ENCODE data around the gene GRID1. TPM values are rescaled to one million over a fixed set of nuclear protein-coding genes. Genes with fewer than 3 reads are reported as not detected.

GRID1 gene
- total RNA-seq, 1 donor from 2014 or later = not detected

GRCh38 chr10:86090807-86091206 is 275.8 kb downstream of the GRID1 start:
- Mint-ChIP-seq H3K27me3 (peaks cover 23% of the 10 kb centered on the region), H3K27ac (no peak overlapping the region), H3K36me3 (ENCODE audit: low read depth) (no peaks in the 10 kb centered on the region), H3K4me1 (no peaks in the 10 kb centered on the region), H3K4me3 (no peak overlapping the region), H3K9me3 (no peaks in the 10 kb centered on the region)
- ATAC-seq (ENCODE audit: low read depth) (no peak), DNase-seq (no peak)
- TF ChIP-seq CTCF (IDR thresholded peaks at IDR 0.05) = no peak
- intact Hi-C loops (cut with micrococcal nuclease) = no loop called here
- ChIA-PET CTCF (no interaction called here), POLR2A (no interaction called here)

GRCh38 chr10:86087716-86088115 is 278.9 kb downstream of the GRID1 start:
- Mint-ChIP-seq H3K9me3 (no peaks in the 10 kb centered on the region), H3K4me1 (no peaks in the 10 kb centered on the region), H3K27ac (no peak overlapping the region), H3K4me3 (no peak overlapping the region), H3K27me3 (peaks cover 29% of the 10 kb centered on the region), H3K36me3 (ENCODE audit: low read depth) (no peaks in the 10 kb centered on the region)
- no peak for TF ChIP-seq CTCF (IDR thresholded peaks at IDR 0.05)
- intact Hi-C loops (cut with micrococcal nuclease) = no loop called here
- CTCF ChIA-PET = no interaction called here
- POLR2A ChIA-PET = no interaction called here
- DNase-seq = no peak
- no peak for ATAC-seq (ENCODE audit: low read depth)

GRCh38 chr10:86086418-86086817 is 280.2 kb downstream of the GRID1 start:
- Mint-ChIP-seq H3K9me3 (no peaks in the 10 kb centered on the region), H3K27ac (no peak overlapping the region), H3K4me1 (no peaks in the 10 kb centered on the region), H3K4me3 (no peak overlapping the region), H3K27me3 (peaks cover 33% of the 10 kb centered on the region), H3K36me3 (ENCODE audit: low read depth) (no peaks in the 10 kb centered on the region)
- DNase-seq = no peak
- no peak for TF ChIP-seq CTCF (IDR thresholded peaks at IDR 0.05)
- intact Hi-C loops (cut with micrococcal nuclease) = no loop called here
- POLR2A ChIA-PET = no interaction called here
- no peak for ATAC-seq (ENCODE audit: low read depth)
- CTCF ChIA-PET = no interaction called here

- H3K4me3 Mint-ChIP-seq = no peak overlapping the region
- no peaks in the 10 kb centered on the region for H3K36me3 Mint-ChIP-seq (ENCODE audit: low read depth)
- no peaks in the 10 kb centered on the region for H3K4me1 Mint-ChIP-seq
- no peak for TF ChIP-seq CTCF (IDR thresholded peaks at IDR 0.05)
- ATAC-seq (ENCODE audit: low read depth) (no peak), DNase-seq (no peak)
- ChIA-PET CTCF (no interaction called here), POLR2A (no interaction called here)
- H3K9me3 Mint-ChIP-seq = no peaks in the 10 kb centered on the region
- H3K27me3 Mint-ChIP-seq = peaks cover 30% of the 10 kb centered on the region
- no peak overlapping the region for H3K27ac Mint-ChIP-seq
- intact Hi-C loops (cut with micrococcal nuclease) = no loop called here
Observed at GRCh38 chr10:86085686-86086085, 280.9 kb downstream of the GRID1 start.

- CTCF ChIA-PET = no interaction called here
- intact Hi-C loops (cut with micrococcal nuclease) = no loop called here
- POLR2A ChIA-PET = no interaction called here
- no peak for DNase-seq
- H3K9me3 Mint-ChIP-seq = no peaks in the 10 kb centered on the region
- no peak for TF ChIP-seq CTCF (IDR thresholded peaks at IDR 0.05)
- H3K36me3 Mint-ChIP-seq (ENCODE audit: low read depth) = no peaks in the 10 kb centered on the region
- no peak overlapping the region for H3K27ac Mint-ChIP-seq
- H3K4me3 Mint-ChIP-seq = no peak overlapping the region
- ATAC-seq (ENCODE audit: low read depth) = no peak
- H3K4me1 Mint-ChIP-seq = no peaks in the 10 kb centered on the region
- H3K27me3 Mint-ChIP-seq = peaks cover 28% of the 10 kb centered on the region
Observed at GRCh38 chr10:86085136-86085535, 281.5 kb downstream of the GRID1 start.

All from activated B cell treated with CpG ODN at 0.5 μM for 24 hours (primary cell).